Fibroblast of the aortic adventitia (primary cell): Measurements from ENCODE around the gene ECE2. TPM values are rescaled to one million over a fixed set of nuclear protein-coding genes. Genes with fewer than 3 reads are reported as not detected.

ENCODE experiments used
- DNase-seq: peaks from one replicate; pipeline ENCODE4 v3.0.0-alpha.2; 2010; ENCODE audit warnings: low read depth
- H3K4me3 ChIP-seq: 2 replicates; pipeline ENCODE4 v1.5.1; 2011; ENCODE audit warnings: low read depth, mild to moderate bottlenecking, control low read depth, low read length, moderate library complexity
- total RNA-seq: library from RNA; depleted of rRNA; stranded (reverse); fragments of >200 nt; gene quantifications from 2 replicates; pipeline ENCODE4 v1.2.3, GENCODE V29; 2012; ENCODE audit warnings: low replicate concordance
- TF ChIP-seq, protein P1 (sequence below): IDR thresholded peaks from 2 replicates; pipeline ENCODE4 v1.5.1; 2011; ENCODE audit warnings: mild to moderate bottlenecking, low read length, control low read depth, inconsistent platforms; ENCODE audit not compliant: insufficient read depth

ECE2 gene
- total RNA-seq, result not detected in 2 replicates

DNA sequence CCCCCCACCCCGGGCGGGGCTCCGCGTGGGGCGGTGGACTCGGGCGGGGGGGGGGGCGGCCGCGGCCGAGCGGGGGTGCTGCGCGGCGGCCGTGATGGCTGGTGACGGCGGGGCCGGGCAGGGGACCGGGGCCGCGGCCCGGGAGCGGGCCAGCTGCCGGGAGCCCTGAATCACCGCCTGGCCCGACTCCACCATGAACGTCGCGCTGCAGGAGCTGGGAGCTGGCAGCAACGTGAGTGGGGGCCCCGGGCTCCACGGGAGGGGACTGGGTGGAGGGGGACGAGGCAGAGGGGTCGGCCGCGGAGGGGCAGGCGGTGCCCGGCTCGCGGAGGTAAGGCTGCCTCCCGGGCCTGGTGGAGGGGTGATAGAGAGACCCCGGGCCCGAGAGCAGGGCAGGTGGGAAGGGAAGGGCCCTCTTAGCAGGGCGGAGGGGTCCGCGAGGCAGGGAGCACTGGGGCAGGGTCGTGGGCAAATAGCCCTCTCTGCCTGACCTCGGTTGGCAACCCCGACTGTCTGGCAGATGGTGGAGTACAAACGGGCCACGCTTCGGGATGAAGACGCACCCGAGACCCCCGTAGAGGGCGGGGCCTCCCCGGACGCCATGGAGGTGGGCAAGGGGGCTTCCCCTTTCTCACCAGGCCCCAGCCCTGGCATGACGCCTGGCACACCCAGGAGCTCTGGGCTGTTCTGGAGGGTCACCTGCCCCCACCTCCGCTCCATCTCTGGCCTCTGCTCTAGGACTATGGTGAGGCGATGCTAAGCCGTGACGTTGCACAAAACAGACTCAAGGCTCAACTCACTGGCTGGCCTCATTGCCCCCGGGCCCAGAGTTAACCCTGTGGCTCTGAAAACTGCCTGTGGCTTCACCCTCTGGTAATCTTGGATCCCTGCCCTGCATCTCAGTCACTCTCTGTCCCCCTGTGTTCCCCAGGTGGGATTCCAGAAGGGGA, at the start of gene ECE2:
ECE2 (plus strand) TSS at position 62 of the 950 bp plus-strand sequence; CDS start at position 194, 132 bp downstream.
- H3K4me3 ChIP-seq, result peak within 1 kb of the TSS; percentile 22
- TF ChIP-seq, protein P1, sequence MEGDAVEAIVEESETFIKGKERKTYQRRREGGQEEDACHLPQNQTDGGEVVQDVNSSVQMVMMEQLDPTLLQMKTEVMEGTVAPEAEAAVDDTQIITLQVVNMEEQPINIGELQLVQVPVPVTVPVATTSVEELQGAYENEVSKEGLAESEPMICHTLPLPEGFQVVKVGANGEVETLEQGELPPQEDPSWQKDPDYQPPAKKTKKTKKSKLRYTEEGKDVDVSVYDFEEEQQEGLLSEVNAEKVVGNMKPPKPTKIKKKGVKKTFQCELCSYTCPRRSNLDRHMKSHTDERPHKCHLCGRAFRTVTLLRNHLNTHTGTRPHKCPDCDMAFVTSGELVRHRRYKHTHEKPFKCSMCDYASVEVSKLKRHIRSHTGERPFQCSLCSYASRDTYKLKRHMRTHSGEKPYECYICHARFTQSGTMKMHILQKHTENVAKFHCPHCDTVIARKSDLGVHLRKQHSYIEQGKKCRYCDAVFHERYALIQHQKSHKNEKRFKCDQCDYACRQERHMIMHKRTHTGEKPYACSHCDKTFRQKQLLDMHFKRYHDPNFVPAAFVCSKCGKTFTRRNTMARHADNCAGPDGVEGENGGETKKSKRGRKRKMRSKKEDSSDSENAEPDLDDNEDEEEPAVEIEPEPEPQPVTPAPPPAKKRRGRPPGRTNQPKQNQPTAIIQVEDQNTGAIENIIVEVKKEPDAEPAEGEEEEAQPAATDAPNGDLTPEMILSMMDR, result no peak
- DNase-seq, result no peak

DNA sequence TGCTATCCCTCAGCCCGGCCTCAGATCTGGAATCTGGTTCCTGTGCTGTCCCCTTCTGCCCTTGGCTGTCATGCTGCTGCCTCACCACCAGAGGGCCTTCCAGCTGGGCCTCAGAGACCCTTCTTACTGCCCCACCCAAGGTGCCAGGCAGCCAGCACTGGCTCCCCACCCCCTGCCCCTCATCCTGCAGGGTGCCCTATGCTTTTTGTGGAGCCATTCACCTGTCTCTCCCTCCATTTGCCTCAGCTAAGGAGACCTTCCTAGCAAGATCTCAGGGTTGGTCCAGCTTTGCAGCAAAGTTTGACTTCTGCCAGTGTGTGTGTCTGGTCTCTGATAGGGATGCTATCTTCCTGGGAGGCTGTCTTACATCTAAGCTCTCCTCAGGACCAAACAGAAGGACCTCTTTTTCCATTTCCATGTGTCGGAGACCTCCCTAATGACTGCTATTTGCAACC, 48.3 kb upstream of the ECE2 start:
- TF ChIP-seq, protein P1, result peak; percentile 91
- H3K4me3 ChIP-seq, result no peak overlapping the region
- no peak for DNase-seq

DNA sequence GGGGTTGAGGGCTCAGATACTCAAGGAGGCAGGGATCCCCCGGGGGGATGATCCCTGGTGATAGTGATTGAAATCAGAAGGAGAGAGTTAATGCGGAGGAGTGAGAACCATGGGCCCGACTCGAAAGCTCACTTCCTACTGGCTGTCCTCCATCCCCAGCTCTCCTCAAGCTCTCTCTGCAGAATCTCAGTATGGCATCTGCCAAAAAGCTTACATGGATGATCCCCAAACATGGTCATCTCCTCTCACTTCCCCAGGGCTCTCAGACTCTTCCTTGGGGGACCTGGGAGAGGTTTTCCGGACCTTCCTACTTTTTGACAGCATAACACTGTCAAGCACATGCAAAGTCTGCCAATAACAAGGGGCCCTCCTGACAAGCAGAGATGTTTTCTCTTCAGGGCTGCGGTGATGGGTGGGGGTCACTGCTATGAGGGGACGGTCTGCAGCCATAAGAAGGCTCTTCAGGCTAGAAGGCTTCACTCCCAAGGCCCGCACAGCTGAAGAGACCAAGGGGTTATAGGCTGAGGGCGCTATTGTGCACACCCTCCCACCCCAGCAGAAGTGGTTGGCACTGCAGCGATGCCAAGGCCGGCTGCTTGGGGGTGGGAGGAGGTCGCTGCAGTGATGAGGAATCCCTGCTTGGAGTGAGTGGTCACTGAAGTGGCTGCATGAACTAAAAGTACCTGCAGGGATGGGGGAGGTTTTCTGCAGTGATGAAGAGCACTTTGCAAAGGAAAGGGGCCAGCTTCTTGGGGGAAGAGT, 47.3 kb upstream of the ECE2 start:
- DNase-seq, result no peak
- H3K4me3 ChIP-seq, result no peak overlapping the region
- TF ChIP-seq, protein P1, result no peak

DNA sequence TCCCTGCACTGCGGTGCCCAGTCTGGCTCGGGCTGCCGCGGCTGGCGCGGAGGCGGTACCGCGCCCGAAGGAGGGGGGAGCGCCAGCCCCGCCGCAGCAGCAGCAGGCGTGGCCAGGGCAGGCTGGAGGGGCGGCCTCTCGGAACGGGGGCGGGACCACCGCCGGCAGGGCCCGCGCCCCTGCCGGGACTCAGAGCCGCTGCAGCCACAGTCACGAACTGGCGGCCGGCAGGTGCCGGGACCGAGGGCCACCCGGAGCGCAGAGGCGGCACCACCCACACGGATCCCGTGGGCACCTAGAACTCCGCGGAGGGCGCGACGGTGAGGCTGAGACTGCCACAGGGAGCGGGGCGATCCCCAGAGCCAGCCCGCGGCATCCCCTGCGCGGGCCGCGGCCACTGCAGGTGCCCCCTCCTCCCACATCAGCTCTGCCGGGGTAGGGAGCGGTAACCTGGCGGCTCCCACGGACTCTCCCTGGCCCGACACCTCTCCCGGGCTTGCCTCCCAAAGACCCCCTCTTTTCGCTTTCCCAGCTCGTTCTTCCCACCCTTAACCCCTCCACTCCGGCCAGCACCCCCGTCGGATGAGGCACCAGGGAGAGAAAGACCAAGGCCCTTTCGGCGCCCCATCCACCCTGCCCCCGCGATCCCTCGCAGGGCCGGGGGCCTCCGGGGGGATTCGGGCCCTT, 46.3 kb upstream of the ECE2 start, which contains the start of gene VWA5B2:
VWA5B2 (plus strand) TSS at position 192 of the 687 bp plus-strand sequence. CDS start 944 bp downstream, outside the sequence.
- H3K4me3 ChIP-seq, result peak within 1 kb of the TSS; percentile 55
- TF ChIP-seq, protein P1, result no peak
- no peak for DNase-seq

DNA sequence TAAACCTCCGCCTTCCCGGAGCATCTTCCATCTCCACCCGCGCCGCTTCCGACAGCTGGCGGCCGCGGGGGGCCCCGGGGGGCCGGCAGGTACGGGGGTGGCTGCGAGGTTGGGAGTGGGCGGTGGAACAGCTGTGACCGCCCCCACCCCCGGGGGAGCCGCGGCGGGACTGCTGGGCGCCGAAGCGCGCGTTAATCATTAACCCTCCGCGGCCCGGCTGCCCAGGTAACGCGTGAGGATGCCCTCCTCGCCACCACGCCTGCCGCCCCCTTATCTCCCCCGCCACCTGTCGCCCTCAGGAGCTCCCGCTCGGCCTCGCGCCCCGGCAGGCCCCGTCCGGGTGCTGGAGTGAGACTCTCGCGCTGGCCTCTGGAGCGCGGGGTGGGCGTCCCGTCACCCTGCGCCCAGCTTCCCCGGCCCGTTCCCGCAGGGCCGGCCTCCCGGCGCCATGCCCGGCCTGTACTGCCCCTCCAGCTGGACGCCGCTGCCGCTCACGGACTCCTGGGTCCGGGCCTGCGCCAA, 45.7 kb upstream of the ECE2 start:
- no peak for DNase-seq
- H3K4me3 ChIP-seq, result no peak overlapping the region
- TF ChIP-seq, protein P1, result no peak
